ENCODE data around the gene SPATA31D1. TPM values are rescaled to one million over a fixed set of nuclear protein-coding genes. Genes with fewer than 3 reads are reported as not detected.

SPATA31D1 gene
- polyA plus RNA-seq, 1 donor = not detected

DNA sequence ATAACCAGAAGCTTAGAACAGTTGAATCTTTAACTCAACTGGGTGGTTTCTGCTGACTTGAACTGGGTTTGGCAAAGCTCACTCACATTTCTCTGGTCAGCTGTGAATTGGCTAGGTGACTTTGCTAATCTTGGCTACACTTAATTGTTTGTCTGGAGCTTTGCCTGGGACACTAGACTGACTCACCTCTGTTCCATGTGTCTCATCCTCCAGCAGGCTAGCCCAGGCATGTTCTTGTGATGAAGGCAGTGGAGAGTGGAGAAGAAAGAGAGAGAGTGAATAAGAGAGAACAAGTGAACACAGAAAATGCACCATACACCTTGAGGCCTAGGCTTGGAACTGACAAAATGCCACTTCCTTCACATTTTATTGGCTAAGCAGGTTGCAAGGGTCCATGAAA, 32.6 kb downstream of the SPATA31D1 start:
- no peak for DNase-seq (ENCODE audit: low read depth)

GRCh38 chr9:82022121-82022520, 33.5 kb downstream of the SPATA31D1 start:
- no peak for DNase-seq (ENCODE audit: low read depth)

GRCh38 chr9:82024908-82025307, 36.3 kb downstream of the SPATA31D1 start:
- no peak for DNase-seq (ENCODE audit: low read depth)

GRCh38 chr9:82031538-82032280, 43.1 kb downstream of the SPATA31D1 start:
- DNase-seq (ENCODE audit: low read depth) = no peak

DNA sequence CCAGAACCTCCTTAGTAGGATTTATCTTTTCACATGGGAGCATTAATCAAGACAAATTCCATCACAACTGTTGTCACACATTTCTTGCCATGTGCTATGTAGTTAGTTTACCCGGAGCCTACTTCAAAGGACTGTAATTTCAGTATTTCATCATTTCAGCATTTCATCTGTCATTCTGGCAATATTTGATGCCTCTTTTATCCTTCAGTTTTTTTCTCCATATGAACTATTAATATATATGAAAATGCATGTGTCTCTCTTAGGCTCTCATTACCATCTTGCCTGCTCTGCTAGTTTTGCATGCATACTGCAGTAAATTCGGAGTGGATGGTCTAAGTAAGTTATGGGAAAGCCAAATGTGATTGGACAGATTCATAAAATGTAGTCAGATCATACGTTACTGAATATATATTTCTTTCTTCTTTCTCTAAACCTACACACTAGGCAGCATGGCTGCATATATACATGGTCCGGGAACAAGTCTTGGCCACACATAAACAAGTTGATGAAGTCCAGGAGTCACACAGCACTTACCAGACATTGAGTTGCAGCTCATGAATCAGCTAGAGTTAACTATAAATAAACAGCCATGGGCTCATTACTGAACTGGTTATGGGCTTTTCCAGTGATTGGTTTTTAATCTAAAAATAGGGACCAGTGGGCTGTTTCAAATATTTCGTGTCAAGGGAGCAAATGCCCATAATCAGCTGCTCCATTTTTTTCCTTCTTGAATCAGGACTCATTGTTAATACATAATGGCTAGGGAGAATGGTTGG, 46.6 kb downstream of the SPATA31D1 start:
- no peak for DNase-seq (ENCODE audit: low read depth)

- no peak for DNase-seq (ENCODE audit: low read depth)
Measured at GRCh38 chr9:82036086-82036485, 47.5 kb downstream of the SPATA31D1 start.

DNA sequence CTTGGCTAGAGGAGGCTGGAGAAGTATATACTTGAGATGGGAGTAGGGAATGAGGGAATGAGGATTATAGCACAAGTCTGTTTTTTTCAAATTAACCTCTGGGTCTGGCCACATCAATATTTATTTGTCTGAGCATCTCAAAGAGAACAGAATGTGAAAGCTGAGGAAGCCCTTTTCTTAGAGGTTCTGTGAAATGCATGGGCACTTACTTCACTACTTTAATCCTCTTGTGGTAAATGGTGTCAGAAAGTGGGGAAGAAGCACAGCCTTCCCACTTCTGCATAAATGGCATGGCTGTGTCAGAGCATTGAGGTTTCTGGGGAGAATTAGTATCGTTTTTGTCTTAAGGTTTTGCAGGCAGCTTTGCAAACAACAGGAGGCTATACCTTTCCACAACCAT, 48.6 kb downstream of the SPATA31D1 start:
- no peak for DNase-seq (ENCODE audit: low read depth)

- no peak for DNase-seq (ENCODE audit: low read depth)
Measured at GRCh38 chr9:82038897-82039296, 50.3 kb downstream of the SPATA31D1 start.

Other genes starting within 250 kb of the SPATA31D1 start
- not detected for gene SPATA31D4, start 60.3 kb upstream of the SPATA31D1 start, polyA plus RNA-seq (ENCODE audit: insufficient read length)
- not detected for gene SPATA31D3, start 45.3 kb upstream of the SPATA31D1 start, polyA plus RNA-seq (ENCODE audit: insufficient read length)